Effector memory CD4-positive, alpha-beta T cell (primary cell): Measurements from ENCODE around the gene MYOF.

Experiments used
- DNase-seq, 3 donors: peaks; one replicate each; pipeline ENCODE4 v3.0.0-alpha.2; 2020
- H3K27ac ChIP-seq: 2 replicates; pipeline ENCODE4 v1.7.0; 2013; ENCODE audit warnings: mild to moderate bottlenecking, low read length, moderate library complexity; ENCODE audit not compliant: insufficient read depth, poor library complexity, severe bottlenecking
- H3K27me3 ChIP-seq: replicated peaks from 2 replicates; pipeline ENCODE4 v1.7.0; 2013; ENCODE audit warnings: mild to moderate bottlenecking, low read length; ENCODE audit not compliant: insufficient read depth, control insufficient read depth, poor library complexity, severe bottlenecking
- H3K36me3 ChIP-seq: 2 replicates; pipeline ENCODE4 v1.7.0; 2013; ENCODE audit warnings: mild to moderate bottlenecking, low read length, moderate library complexity; ENCODE audit not compliant: control insufficient read depth, insufficient read depth
- H3K4me1 ChIP-seq: 2 replicates; pipeline ENCODE4 v1.7.0; 2013; ENCODE audit warnings: low read length, mild to moderate bottlenecking; ENCODE audit not compliant: control insufficient read depth, insufficient read depth, poor library complexity, severe bottlenecking
- H3K4me3 ChIP-seq: 2 replicates; pipeline ENCODE4 v1.7.0; 2013; ENCODE audit warnings: low read length, low read depth, mild to moderate bottlenecking; ENCODE audit not compliant: insufficient read depth, poor library complexity, severe bottlenecking
- H3K9me3 ChIP-seq: 2 replicates; pipeline ENCODE4 v1.7.0; 2013; ENCODE audit warnings: mild to moderate bottlenecking, low read length, moderate library complexity; ENCODE audit not compliant: control insufficient read depth

MYOF gene

DNA sequence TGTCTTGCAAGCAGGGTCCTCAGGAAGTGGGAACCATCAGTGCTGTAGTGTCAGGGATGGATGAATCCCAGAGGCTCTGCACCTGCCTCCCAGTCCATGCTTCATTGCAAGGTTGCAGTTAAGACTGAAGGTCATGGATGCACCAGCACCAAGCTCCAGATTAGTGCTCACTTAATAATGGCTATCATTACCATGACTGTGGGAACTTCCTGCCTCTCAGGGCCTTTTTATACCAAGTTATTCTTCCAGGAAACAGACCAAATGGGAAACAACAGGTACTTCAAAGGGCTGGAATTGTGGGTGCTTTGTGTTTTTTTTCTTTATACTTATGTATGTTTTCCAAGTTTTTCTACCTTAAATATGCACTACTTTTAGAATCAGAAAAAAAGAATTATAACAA, 210.8 kb downstream of the MYOF start:
- Histone ChIP-seq H3K4me3 (no peak overlapping the region), H3K27me3 (no peaks in the 10 kb centered on the region), H3K4me1 (no peaks in the 10 kb centered on the region), H3K27ac (no peak overlapping the region), H3K9me3 (peaks cover 2% of the 10 kb centered on the region), H3K36me3 (no peaks in the 10 kb centered on the region)
- no peak for DNase-seq

- no peaks in the 10 kb centered on the region for H3K27me3 ChIP-seq
- no peaks in the 10 kb centered on the region for H3K36me3 ChIP-seq
- peaks cover 2% of the 10 kb centered on the region for H3K9me3 ChIP-seq
- H3K4me3 ChIP-seq, result no peak overlapping the region
- H3K4me1 ChIP-seq, result no peaks in the 10 kb centered on the region
- no peak for DNase-seq
- H3K27ac ChIP-seq, result no peak overlapping the region
These were observed 212.9 kb downstream of the MYOF start for GRCh38 chr10:93269281-93269680.

- no peak overlapping the region for H3K27ac ChIP-seq
- no peaks in the 10 kb centered on the region for H3K36me3 ChIP-seq
- H3K4me1 ChIP-seq, result no peaks in the 10 kb centered on the region
- no peak for DNase-seq
- peaks cover 2% of the 10 kb centered on the region for H3K9me3 ChIP-seq
- no peak overlapping the region for H3K4me3 ChIP-seq
- H3K27me3 ChIP-seq, result no peaks in the 10 kb centered on the region
These were observed 214.1 kb downstream of the MYOF start for GRCh38 chr10:93268021-93268420.

- Histone ChIP-seq H3K36me3 (no peaks in the 10 kb centered on the region), H3K27ac (no peak overlapping the region), H3K9me3 (peaks cover 2% of the 10 kb centered on the region), H3K4me1 (no peaks in the 10 kb centered on the region), H3K4me3 (no peak overlapping the region), H3K27me3 (no peaks in the 10 kb centered on the region)
- DNase-seq, result no peak
These were observed 214.6 kb downstream of the MYOF start for GRCh38 chr10:93267521-93267920.

GRCh38 chr10:93266858-93267257, 215.3 kb downstream of the MYOF start:
- no peaks in the 10 kb centered on the region for H3K4me1 ChIP-seq
- H3K36me3 ChIP-seq, result no peaks in the 10 kb centered on the region
- DNase-seq, result no peak
- no peak overlapping the region for H3K27ac ChIP-seq
- H3K27me3 ChIP-seq, result no peaks in the 10 kb centered on the region
- peaks cover 2% of the 10 kb centered on the region for H3K9me3 ChIP-seq
- no peak overlapping the region for H3K4me3 ChIP-seq

GRCh38 chr10:93261961-93262610, 220.0 kb downstream of the MYOF start:
- no peaks in the 10 kb centered on the region for H3K36me3 ChIP-seq
- no peak overlapping the region for H3K27ac ChIP-seq
- no peaks in the 10 kb centered on the region for H3K27me3 ChIP-seq
- no peak overlapping the region for H3K4me3 ChIP-seq
- H3K9me3 ChIP-seq, result no peaks in the 10 kb centered on the region
- DNase-seq, result no peak
- no peaks in the 10 kb centered on the region for H3K4me1 ChIP-seq

GRCh38 chr10:93261089-93261488, 221.0 kb downstream of the MYOF start:
- Histone ChIP-seq H3K4me3 (no peak overlapping the region), H3K36me3 (no peaks in the 10 kb centered on the region), H3K27me3 (no peaks in the 10 kb centered on the region), H3K27ac (no peak overlapping the region), H3K9me3 (no peaks in the 10 kb centered on the region), H3K4me1 (no peaks in the 10 kb centered on the region)
- no peak for DNase-seq

DNA sequence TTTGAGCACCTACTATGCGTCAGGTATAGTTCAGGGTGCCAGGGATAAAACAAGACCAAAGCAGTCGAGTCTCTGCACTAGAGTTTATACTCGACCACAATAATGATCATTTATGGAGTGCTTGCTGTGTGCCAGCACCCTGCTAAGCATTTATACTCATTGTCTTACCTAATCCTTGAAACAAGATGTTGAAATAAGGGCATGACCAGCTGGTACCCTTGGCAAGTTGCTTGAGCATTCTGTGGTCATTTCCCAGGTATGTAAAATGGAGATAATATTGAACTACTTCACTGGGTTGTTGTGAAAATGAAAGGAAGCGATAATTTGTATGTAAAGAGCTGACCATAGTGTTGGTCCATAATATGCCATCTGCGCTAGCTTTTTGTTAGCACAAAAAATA, 223.0 kb downstream of the MYOF start:
- H3K9me3 ChIP-seq, result no peaks in the 10 kb centered on the region
- H3K27me3 ChIP-seq, result no peaks in the 10 kb centered on the region
- H3K4me1 ChIP-seq, result no peaks in the 10 kb centered on the region
- no peak for DNase-seq
- H3K27ac ChIP-seq, result no peak overlapping the region
- no peak overlapping the region for H3K4me3 ChIP-seq
- no peaks in the 10 kb centered on the region for H3K36me3 ChIP-seq
